HepG2 (cell line): ENCODE measurements around the gene LGALS4. TPM values are rescaled to one million over a fixed set of nuclear protein-coding genes. Genes with fewer than 3 reads are reported as not detected.

Experiments
- ATAC-seq: fragments of 200-7000 bp; cut with Tn5 transposase; 3 replicates; pipeline ENCODE4 v1.9.1; 2020; ENCODE audit warnings: mild to moderate bottlenecking, moderate library complexity
- BruUV-seq: library from RNA; stranded (reverse); fragments of 400-500 nt; replicated peaks from 2 replicates; lab custom pipeline; 2021; lab: Mats Ljungman, UMichigan
- CTCF ChIA-PET: fragments of 300-600 bp; formaldehyde crosslinking; extraction: SDS; loops from one replicate; lab custom pipeline; 2021; ENCODE audit warnings: low total read pairs, inconsistent platforms, low intra/inter-chr PET ratio; lab: Yijun Ruan, JAX
- POLR2A ChIA-PET: fragments of 350-600 bp; sonication (Branson Sonifier 250); formaldehyde crosslinking; loops from one replicate; lab custom pipeline; 2020; ENCODE audit warnings: antibody characterized with exemption, inconsistent platforms; lab: Yijun Ruan, JAX
- DNase-seq: peaks from one replicate; pipeline ENCODE4 v3.0.0-alpha.2; 2015; ENCODE audit warnings: low spot score
- FAIRE-seq: peaks from 3 replicates; lab custom pipeline; 2011; peaks lifted over from hg19 to GRCh38; lab: Jason Lieb, UNC
- H2AFZ ChIP-seq: one replicate; pipeline ENCODE4 v1.6.1; 2011; ENCODE audit warnings: low read length, inconsistent platforms
- H3K27ac ChIP-seq: fragments of 300-600 bp; 3 replicates; pipeline ENCODE4 v1.8.0; 2011; ENCODE audit warnings: mixed run types, mild to moderate bottlenecking, mixed read lengths, low read length, inconsistent platforms; ENCODE audit not compliant: insufficient read depth; ENCODE audit errors: extremely low read length
- H3K27me3 ChIP-seq, 2 experiments: fragments of 200-600 bp in 1 of 2; 2 replicates in 1 of 2; 3 replicates in 1 of 2; pipeline versions ENCODE4 v1.6.0 to v1.8.0; 2011; ENCODE audit warnings: low read length in 2 of 2, mild to moderate bottlenecking in 2 of 2, moderate library complexity in 2 of 2, inconsistent platforms in 1 of 2; ENCODE audit not compliant: insufficient read depth in 2 of 2, control insufficient read depth in 1 of 2
- H3K36me3 ChIP-seq, 2 experiments: fragments of 200-600 bp in 1 of 2; replicated peaks in 1 of 2; 2 replicates in 1 of 2; 3 replicates in 1 of 2; pipeline versions ENCODE4 v1.5.1 to v1.8.0; 2011; ENCODE audit warnings: low read length in 2 of 2, inconsistent platforms in 1 of 2; ENCODE audit not compliant: insufficient read depth in 2 of 2, control insufficient read depth in 1 of 2
- H3K4me1 ChIP-seq: 2 replicates; pipeline ENCODE4 v1.5.1; 2012; ENCODE audit warnings: low read length, inconsistent platforms; ENCODE audit not compliant: insufficient read depth
- H3K4me2 ChIP-seq: 2 replicates; pipeline ENCODE4 v1.6.0; 2011; ENCODE audit warnings: low read depth, low read length, inconsistent platforms
- H3K4me3 ChIP-seq, 3 experiments: fragments of 200-600 bp in 1 of 3; sonication (generic), shearing (Covaris generic) in 1 of 3; replicated peaks in 1 of 3; 2 replicates each; pipeline ENCODE4 v1.5.1; 2011 to 2016; ENCODE audit warnings: low read length in 3 of 3, inconsistent platforms in 2 of 3, low read depth in 2 of 3, mild to moderate bottlenecking in 2 of 3, control low read depth in 1 of 3, mixed read lengths in 1 of 3; ENCODE audit not compliant: insufficient read depth in 1 of 3
- H3K79me2 ChIP-seq: one replicate; pipeline ENCODE4 v1.6.1; 2011; ENCODE audit warnings: low read length, inconsistent platforms; ENCODE audit not compliant: insufficient read depth
- H3K9ac ChIP-seq: 2 replicates; pipeline ENCODE4 v1.6.0; 2011; ENCODE audit warnings: mild to moderate bottlenecking, low read depth, low read length, inconsistent platforms; ENCODE audit not compliant: insufficient read depth
- H3K9me3 ChIP-seq: 2 replicates; pipeline ENCODE4 v1.5.1; 2012; ENCODE audit warnings: mild to moderate bottlenecking, low read length
- H4K20me1 ChIP-seq: 2 replicates; pipeline ENCODE4 v1.6.0; 2011; ENCODE audit warnings: inconsistent platforms, mild to moderate bottlenecking, low read length, moderate library complexity; ENCODE audit not compliant: insufficient read depth
- CAMTA2 ChIP-seq: sonication (generic); formaldehyde crosslinking; IDR thresholded peaks from 2 replicates; pipeline ENCODE4 v1.4.0; 2020; ENCODE audit warnings: mild to moderate bottlenecking, missing genetic modification reagents, borderline replicate concordance
- HOXD1 ChIP-seq: sonication (generic); formaldehyde crosslinking; IDR thresholded peaks from 2 replicates; pipeline ENCODE4 v1.5.0; 2020; ENCODE audit warnings: missing genetic modification reagents
- RBFOX2 ChIP-seq: fragments of 200-400 bp; formaldehyde crosslinking; IDR thresholded peaks from 2 replicates; pipeline ENCODE4 v1.6.1; 2017; ENCODE audit warnings: low read depth, mild to moderate bottlenecking, low read length
- SSRP1 ChIP-seq: IDR thresholded peaks from 2 replicates; pipeline ENCODE4 v1.6.1; 2016; ENCODE audit warnings: control low read depth
- ZIK1 ChIP-seq: sonication (generic); formaldehyde crosslinking; IDR thresholded peaks from 2 replicates; pipeline ENCODE4 v1.5.0; 2020; ENCODE audit warnings: mild to moderate bottlenecking, low read depth, missing genetic modification reagents, borderline replicate concordance
- ZNF292 ChIP-seq: sonication (generic); formaldehyde crosslinking; IDR thresholded peaks from 2 replicates; pipeline ENCODE4 v1.8.1; 2022; ENCODE audit warnings: mild to moderate bottlenecking, low read depth, missing genetic modification reagents, borderline replicate concordance
- ZNF564 ChIP-seq: sonication (generic); formaldehyde crosslinking; IDR thresholded peaks from 2 replicates; pipeline ENCODE4 v1.8.1; 2023; ENCODE audit warnings: mild to moderate bottlenecking, missing genetic modification reagents
- ZNF841 ChIP-seq: sonication (generic); formaldehyde crosslinking; IDR thresholded peaks from 2 replicates; pipeline ENCODE4 v1.8.1; 2023; ENCODE audit warnings: missing genetic modification reagents, borderline replicate concordance
- WGBS: methylation state at CpG from one replicate; pipeline ENCODE4 v1.1.6; 2017; ENCODE audit warnings: low lambda C conversion rate; 5-methylcytosine and 5-hydroxymethylcytosine counted together
- in situ Hi-C: cut with HindIII; loops from 2 replicates; pipeline ENCODE4 v1.10.0; 2017; ENCODE audit warnings: low pct_unique_long_range_greater_than_20kb; ENCODE audit not compliant: extremely low pct_ligation_motif_present
- intact Hi-C: fragments of 100-400 bp; cut with micrococcal nuclease; formaldehyde crosslinking; loops from one replicate; pipeline ENCODE4 v1.10.0; 2022; ENCODE audit not compliant: unreplicated experiment
- polyA plus RNA-seq, 8 experiments: library from polyadenylated mRNA; depleted of rRNA in 3 of 8; stranded (reverse) in 7 of 8; unstranded in 1 of 8; fragments of >200 nt; fragmentation: Illumina TruSeq in 4 of 8; extraction: Trizol in 4 of 8; gene quantifications; 2 replicates each; pipeline versions ENCODE4 v1.2.1 to v1.2.3, GENCODE V29; 2011 to 2016; ENCODE audit warnings: low read depth in 4 of 8, missing spikeins in 1 of 8, mixed read lengths in 1 of 8; ENCODE audit not compliant: insufficient read depth in 1 of 8
- total RNA-seq, 5 experiments: library from RNA; depleted of rRNA; stranded (reverse); fragments of >200 nt; fragmentation: Illumina TruSeq; extraction: Trizol; gene quantifications; 2 replicates each; pipeline ENCODE4 v1.2.3, GENCODE V29; 2016; ENCODE audit warnings: low read depth in 1 of 5

LGALS4 gene
- total and polyA plus RNA-seq, 2 of the 13 experiments (the other 11 are each of a cell fraction or from before 2014, with no cell fraction given), result 0.24 to 0.71 TPM

GRCh38 chr19:38848299-38849146 is 35.8 kb upstream of the LGALS4 start (continued):
- TF ChIP-seq ZNF292, result no peak
- no peak for TF ChIP-seq ZIK1 (CRISPR knock-in tag)
- no peak for TF ChIP-seq CAMTA2 (CRISPR knock-in tag)
- no peak for TF ChIP-seq ZNF564
- no peak for TF ChIP-seq HOXD1 (CRISPR knock-in tag)

GRCh38 chr19:38846097-38846496 is 33.4 kb upstream of the LGALS4 start:
- H3K4me3 ChIP-seq, result no peak overlapping the region
- no peaks in the 10 kb centered on the region; a peak in 1 of 5 replicates for H3K27me3 ChIP-seq
- FAIRE-seq, result no peak

More at GRCh38 chr19:38846097-38846496, 33.4 kb upstream of the LGALS4 start:
- Histone ChIP-seq H3K79me2 (peaks cover 68% of the 10 kb centered on the region), H3K4me1 (peaks cover 84% of the 10 kb centered on the region), H4K20me1 (peaks cover 60% of the 10 kb centered on the region), H3K36me3 (peaks cover 45 to 68% of the 10 kb centered on the region in 2 experiments), H3K9me3 (no peaks in the 10 kb centered on the region), H3K9ac (no peak overlapping the region), H2AFZ (no peak overlapping the region), H3K27ac (no peak overlapping the region)
- in situ Hi-C loops (no loop called here), intact Hi-C loops (no loop called here)
- DNase-seq (no peak), ATAC-seq (no peak)
- ChIA-PET CTCF (no interaction called here), POLR2A (interaction anchor here (1.1 to 9.1 kb wide), 2 partner anchors 8 to 13 kb away, joined by 6 to 148 read pairs; partner anchors contain the start of gene ECH1)
- no peak for TF ChIP-seq ZNF841 (CRISPR knock-in tag)
- 0 out of 2 replicates have a peak, but pooled peaks have one; percentile 28 for TF ChIP-seq RBFOX2
- 0 out of 2 replicates have a peak, but pooled peaks have one; percentile 52 for TF ChIP-seq SSRP1
- TF ChIP-seq, all 625 proteins: peak for 2
- no TSS peak for BruUV-seq
- 95% methylated on average over 2 of the region's 2 CpGs for WGBS
- H3K4me2 ChIP-seq, result no peak overlapping the region
